ENCODE data around the gene MXD4.

GRCh38 chr4:2303686-2304320, 41.9 kb upstream of the MXD4 start:
- TF ChIP-seq CTCF (conservative IDR thresholded peaks at IDR 0.05 in 1 of 2, IDR thresholded peaks at IDR 0.05 in 1 of 2; ENCODE audit: low read depth in 1 of 2, low read length in 2 of 2) (no peak), EZH2 (IDR thresholded peaks at IDR 0.05; ENCODE audit: low read length, missing control alignments) (no peak)

Data from fibroblast of lung (primary cell).